Inflammatory macrophage treated with lipopolysaccharide for 1 hour (primary cell): ENCODE results near the gene DIPK2A.

Experiments
- DNase-seq, 2 donors: peaks; one replicate each; pipeline ENCODE4 v3.0.0-alpha.2; 2020 to 2022

DIPK2A gene

GRCh38 chr3:143974271-143975238 lies 2.9 kb downstream of the DIPK2A start:
- DNase-seq, result no peak

DNA sequence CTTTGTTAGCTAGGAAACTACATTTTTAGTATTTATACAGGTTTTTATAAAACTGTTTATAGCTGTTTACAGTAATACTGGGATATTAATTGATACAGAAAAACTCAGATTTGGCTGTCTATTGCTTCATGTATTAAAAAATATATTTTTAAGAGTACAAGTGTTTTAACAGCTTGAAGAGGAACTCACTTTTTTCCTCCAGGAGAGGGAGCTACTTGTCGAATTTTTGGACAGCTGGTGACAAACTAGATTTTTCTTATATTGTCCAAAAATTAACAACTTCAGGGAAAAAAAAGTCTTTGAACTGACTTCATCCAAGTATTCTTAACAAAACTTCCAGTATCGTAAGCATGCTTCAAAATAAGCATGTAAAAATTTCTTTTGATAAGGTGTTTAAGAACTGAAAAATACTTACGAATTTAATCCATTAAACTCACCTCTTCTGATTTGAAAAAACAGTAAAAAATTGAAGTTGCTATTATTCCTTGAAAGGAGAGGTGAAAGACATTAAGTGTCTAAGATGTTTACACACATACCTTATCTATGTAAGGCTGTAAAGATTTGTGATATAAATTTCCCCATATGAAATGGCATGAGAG lies 4.0 kb downstream of the DIPK2A start:
- peak; percentile 32 to 72 for DNase-seq

DNA sequence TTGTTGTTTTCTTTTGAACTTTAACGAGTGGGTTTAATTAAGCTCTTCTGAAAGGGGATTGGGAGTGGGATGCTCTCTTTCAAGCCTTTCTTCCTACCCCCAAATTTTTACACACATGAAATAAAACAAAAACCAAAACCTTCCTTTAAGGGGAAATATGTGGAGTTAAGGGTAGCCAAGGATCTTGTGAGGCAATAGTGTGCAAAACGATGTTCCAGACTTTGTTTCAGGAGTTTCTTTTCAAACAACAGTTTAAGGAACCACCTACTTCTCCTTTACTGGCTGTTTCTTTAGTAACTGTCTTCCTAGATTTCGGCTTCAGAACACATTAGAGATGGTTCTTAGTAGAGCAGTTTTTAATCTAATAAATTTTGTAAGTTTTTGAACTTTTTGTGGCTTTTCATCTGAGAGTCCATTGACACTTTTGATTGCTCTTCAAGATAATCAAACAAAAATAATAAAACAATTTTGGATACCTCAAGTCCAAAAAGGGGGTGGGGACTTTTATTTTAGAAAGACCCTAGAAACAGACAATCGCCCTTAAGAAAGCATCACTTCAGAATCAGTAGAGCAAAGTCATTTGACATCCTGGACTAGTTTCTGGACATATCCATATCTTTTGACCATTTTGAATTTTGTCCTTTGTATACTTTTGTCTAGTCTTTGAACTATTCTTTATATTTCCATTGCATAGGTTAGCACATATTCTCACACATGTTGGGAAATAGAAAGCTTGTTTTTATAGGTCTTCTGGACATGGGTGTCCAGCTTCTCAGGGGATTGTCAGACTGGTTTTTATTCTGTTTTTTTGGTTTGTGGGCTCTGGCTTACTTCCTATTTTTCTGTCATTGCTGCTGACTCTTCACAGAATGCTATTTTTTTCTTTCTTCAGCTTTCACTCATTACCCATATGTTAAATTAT lies 6.0 kb downstream of the DIPK2A start:
- peak; percentile 66 to 75 for DNase-seq

DNA sequence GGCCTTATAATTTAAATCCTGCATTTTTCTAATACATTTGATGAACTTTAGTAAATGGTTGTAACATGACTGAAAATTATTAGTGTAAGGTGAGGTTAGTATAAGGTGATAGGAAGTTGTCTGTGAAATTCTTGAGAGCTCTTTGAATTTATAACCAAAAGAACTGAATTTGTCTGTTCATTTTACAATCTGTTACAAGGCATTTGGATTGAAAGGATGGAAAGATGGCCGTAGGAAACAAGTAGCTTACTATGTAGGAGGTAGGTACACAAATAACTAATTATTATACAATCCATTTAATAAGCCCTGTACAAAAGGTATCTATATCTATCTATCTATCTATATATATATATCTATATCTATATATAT lies 6.6 kb downstream of the DIPK2A start:
- DNase-seq, result no peak

GRCh38 chr3:143979041-143979440 lies 7.4 kb downstream of the DIPK2A start:
- no peak for DNase-seq

GRCh38 chr3:143979813-143980212 lies 8.2 kb downstream of the DIPK2A start:
- DNase-seq, result no peak

DNA sequence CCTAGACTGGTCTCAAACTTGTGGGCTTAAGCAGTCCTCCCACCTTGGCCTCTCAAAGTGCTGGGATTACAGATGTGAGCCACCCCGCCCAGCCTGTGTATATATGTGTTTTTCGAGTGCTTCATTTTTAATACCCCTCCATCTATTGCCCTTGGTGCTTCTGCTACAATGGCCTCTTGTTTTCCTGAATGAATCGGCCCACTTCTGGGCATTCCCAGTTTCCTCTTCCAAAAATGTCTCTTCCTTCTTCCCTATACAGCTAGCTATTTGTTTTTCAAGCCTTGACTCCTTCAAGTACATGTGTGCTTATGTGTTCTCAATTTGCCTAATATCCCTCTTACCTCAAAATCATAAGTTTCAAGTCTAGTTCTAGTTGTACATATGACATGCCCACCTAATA lies 16.7 kb downstream of the DIPK2A start:
- DNase-seq, result no peak

GRCh38 chr3:143989461-143989860 lies 17.8 kb downstream of the DIPK2A start:
- no peak for DNase-seq

- DNase-seq, result peak in 1 of 2 donors; percentile 10
Measured at GRCh38 chr3:143991713-143992112, 20.1 kb downstream of the DIPK2A start.

GRCh38 chr3:143998266-143998665 lies 26.6 kb downstream of the DIPK2A start:
- DNase-seq, result peak; percentile 93 to 97

- no peak for DNase-seq
Measured at GRCh38 chr3:144003051-144003450, 31.4 kb downstream of the DIPK2A start.

GRCh38 chr3:144010371-144010770 lies 38.7 kb downstream of the DIPK2A start:
- no peak for DNase-seq

DNA sequence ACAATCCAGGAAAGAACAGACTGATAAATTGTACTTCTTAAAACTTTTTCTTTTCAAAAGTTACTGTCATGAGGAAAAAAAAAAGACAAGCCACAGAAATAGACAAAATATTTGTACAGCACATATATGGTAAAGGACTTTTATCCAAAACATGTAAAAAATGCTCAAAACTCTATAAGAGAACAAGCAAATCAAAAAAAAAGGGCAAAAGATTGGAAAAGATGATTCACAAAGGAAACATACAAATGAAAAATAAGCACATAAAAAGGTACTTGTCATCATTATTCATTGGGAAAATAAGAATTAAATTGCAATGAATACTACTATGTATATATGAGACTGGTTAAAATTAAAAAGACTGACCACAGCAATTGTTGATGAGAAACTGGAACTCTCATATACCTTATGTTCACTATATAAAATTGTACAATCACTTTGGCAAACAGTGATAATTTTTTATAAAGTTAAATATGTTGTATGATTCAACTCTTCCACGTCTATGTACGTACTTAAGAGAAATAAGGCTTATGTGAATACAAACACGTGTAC lies 39.7 kb downstream of the DIPK2A start:
- DNase-seq, result no peak

GRCh38 chr3:144015133-144015532 lies 43.5 kb downstream of the DIPK2A start:
- DNase-seq, result no peak

GRCh38 chr3:144018776-144019175 lies 47.2 kb downstream of the DIPK2A start:
- DNase-seq, result no peak
